Measurements from ENCODE around the gene ZNF280D. TPM values are rescaled to one million over a fixed set of nuclear protein-coding genes. Genes with fewer than 3 reads are reported as not detected.

ZNF280D gene
- total and polyA plus RNA-seq, 2 of the 8 experiments (the other 6 are each of a cell fraction or from before 2014, with no cell fraction given): 7.4 to 27.5 TPM

GRCh38 chr15:56602253-56602652, 131.1 kb downstream of the ZNF280D start:
- Histone ChIP-seq H3K14ac (ENCODE audit: insufficient read length) (no peak overlapping the region), H4K5ac (ENCODE audit: insufficient read length, low read depth, low read length) (no peak overlapping the region), H3K79me2 (ENCODE audit: control insufficient read depth in 1 of 2, insufficient read depth in 2 of 2, low read length in 2 of 2) (no peaks in the 10 kb centered on the region), H2AFZ (ENCODE audit: low read length) (no peak overlapping the region), H2AK5ac (ENCODE audit: low read depth, low read length) (no peak overlapping the region), H3K4me2 (ENCODE audit: insufficient read depth in 1 of 2, low read depth in 2 of 2, low read length in 2 of 2) (no peak overlapping the region), H3K18ac (ENCODE audit: extremely low read depth, low read length) (no peak overlapping the region), H3K4ac (replicated peaks; ENCODE audit: insufficient read length, low read depth, low read length) (no peak overlapping the region), H3K36me3 (ENCODE audit: control insufficient read depth in 2 of 4, insufficient read depth in 4 of 4, low read length in 3 of 4) (no peaks in the 10 kb centered on the region), H2BK120ac (replicated peaks; ENCODE audit: low read depth, low read length) (no peak overlapping the region), H2BK5ac (ENCODE audit: low read depth, low read length) (no peak overlapping the region), H4K20me1 (replicated peaks in 1 of 2; ENCODE audit: control insufficient read depth in 1 of 2, insufficient read depth in 2 of 2, low read length in 2 of 2) (no peaks in the 10 kb centered on the region), H3K23ac (ENCODE audit: insufficient read length) (no peak overlapping the region), H3K27me3 (replicated peaks in 1 of 4; ENCODE audit: control insufficient read depth in 3 of 4, extremely low read depth in 1 of 4, insufficient read depth in 3 of 4, low read length in 3 of 4) (no peaks in the 10 kb centered on the region), H3K56ac (replicated peaks; ENCODE audit: insufficient read length, low read depth, low read length) (no peak overlapping the region), H3K9me3 (ENCODE audit: insufficient read depth in 2 of 2, low read depth in 1 of 2, low read length in 1 of 2) (peaks cover 10 to 11% of the 10 kb centered on the region in 2 experiments; a peak in 2 of 4 replicates), H4K91ac (replicated peaks; ENCODE audit: insufficient read length, low read length) (no peak overlapping the region), H2BK20ac (ENCODE audit: low read length) (no peak overlapping the region), H3K23me2 (ENCODE audit: low read depth, low read length) (no peaks in the 10 kb centered on the region), H2BK15ac (ENCODE audit: low read length) (no peak overlapping the region), H3K27ac (ENCODE audit: low read depth, low read length) (no peak overlapping the region), H3K4me3 (ENCODE audit: extremely low read depth in 1 of 4, insufficient read depth in 2 of 4, low read depth in 3 of 4, low read length in 4 of 4) (no peak overlapping the region), H2BK12ac (ENCODE audit: low read depth, low read length) (no peak overlapping the region), H3K9ac (replicated peaks in 1 of 4; ENCODE audit: extremely low read depth in 1 of 4, low read depth in 3 of 4, low read length in 3 of 4) (no peak overlapping the region), H3K4me1 (replicated peaks in 1 of 4; ENCODE audit: control insufficient read depth in 3 of 4, insufficient read depth in 4 of 4, low read length in 3 of 4) (no peaks in the 10 kb centered on the region), H4K8ac (ENCODE audit: extremely low read depth, insufficient read depth, low read length) (no peak overlapping the region), H3K79me1 (ENCODE audit: low read depth, low read length) (no peaks in the 10 kb centered on the region)
- no peak for TF ChIP-seq BCL11A (IDR thresholded peaks at IDR 0.05; ENCODE audit: low read depth in 2 of 2, low read length in 2 of 2)
- FAIRE-seq: no peak
- ChIA-PET CTCF (ENCODE audit: partially characterized antibody) (no interaction called here), POLR2A (ENCODE audit: partially characterized antibody) (no interaction called here)
- DNase-seq (ENCODE audit: low read depth in 1 of 2, low spot score in 2 of 2): no peak
- WGBS, 2 experiments (ENCODE audit: extremely low coverage in 1 of 2, insufficient coverage in 1 of 2, insufficient read length in 1 of 2, insufficient replicate concordance in 2 of 2, low coverage in 1 of 2, low lambda C conversion rate in 2 of 2, missing lambda C conversion rate in 1 of 2): 88% methylated on average over 2 of the region's 2 CpGs; no CpG with 5 or more reads in 1 of the 2 experiments

Measured in H1 (cell line).